ENCODE data around the gene CTCF. TPM values are rescaled to one million over a fixed set of nuclear protein-coding genes. Genes with fewer than 3 reads are reported as not detected.

CTCF gene
- total RNA-seq, 2 donors from 2014 or later, result 37.0 to 47.3 TPM

DNA sequence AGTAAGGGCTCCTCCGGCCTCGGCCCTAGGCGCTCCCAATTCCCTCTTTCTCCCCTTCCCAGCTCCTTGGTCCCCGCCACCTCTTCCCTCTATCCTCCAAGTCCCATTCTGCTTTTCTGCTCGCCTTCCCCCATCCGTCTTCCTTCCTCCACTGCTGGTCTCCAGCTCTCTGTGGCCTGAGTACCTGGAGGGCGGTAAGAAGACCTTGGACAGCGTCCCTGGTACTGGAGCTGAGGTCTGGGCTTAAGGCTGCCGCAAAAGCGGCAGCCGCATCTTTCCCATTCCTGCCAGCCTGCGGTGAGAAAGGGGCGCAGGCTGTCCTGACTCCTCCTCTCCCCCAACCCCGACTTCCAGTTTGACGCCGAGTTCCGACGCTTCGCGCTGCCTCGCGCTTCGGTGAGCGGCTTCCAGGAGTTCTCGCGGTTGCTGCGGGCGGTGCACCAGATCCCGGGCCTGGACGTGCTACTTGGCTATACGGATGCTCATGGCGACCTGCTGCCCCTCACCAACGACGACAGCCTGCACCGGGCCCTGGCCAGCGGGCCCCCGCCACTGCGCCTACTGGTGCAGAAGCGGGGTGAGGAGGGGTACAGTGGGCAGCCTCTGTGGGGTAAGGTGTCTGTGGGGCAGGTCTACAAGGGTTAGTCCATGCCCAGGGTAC is 98.9 kb downstream of the CTCF start:
- peak overlapping the region; percentile 90 for H3K4me3 ChIP-seq
- H3K36me3 ChIP-seq, result no peaks in the 10 kb centered on the region
- TF ChIP-seq, protein P1, sequence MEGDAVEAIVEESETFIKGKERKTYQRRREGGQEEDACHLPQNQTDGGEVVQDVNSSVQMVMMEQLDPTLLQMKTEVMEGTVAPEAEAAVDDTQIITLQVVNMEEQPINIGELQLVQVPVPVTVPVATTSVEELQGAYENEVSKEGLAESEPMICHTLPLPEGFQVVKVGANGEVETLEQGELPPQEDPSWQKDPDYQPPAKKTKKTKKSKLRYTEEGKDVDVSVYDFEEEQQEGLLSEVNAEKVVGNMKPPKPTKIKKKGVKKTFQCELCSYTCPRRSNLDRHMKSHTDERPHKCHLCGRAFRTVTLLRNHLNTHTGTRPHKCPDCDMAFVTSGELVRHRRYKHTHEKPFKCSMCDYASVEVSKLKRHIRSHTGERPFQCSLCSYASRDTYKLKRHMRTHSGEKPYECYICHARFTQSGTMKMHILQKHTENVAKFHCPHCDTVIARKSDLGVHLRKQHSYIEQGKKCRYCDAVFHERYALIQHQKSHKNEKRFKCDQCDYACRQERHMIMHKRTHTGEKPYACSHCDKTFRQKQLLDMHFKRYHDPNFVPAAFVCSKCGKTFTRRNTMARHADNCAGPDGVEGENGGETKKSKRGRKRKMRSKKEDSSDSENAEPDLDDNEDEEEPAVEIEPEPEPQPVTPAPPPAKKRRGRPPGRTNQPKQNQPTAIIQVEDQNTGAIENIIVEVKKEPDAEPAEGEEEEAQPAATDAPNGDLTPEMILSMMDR (IDR thresholded peaks at IDR 0.05), result no peak
- H3K27ac ChIP-seq, result peak overlapping the region; percentile 55
- intact Hi-C loops (cut with DNase I), result loop anchor here (10.0 kb wide), 1 partner anchor 136 kb away; the partner anchor contains the start of gene RIPOR1
- no peaks in the 10 kb centered on the region for H3K27me3 ChIP-seq
- H3K9me3 ChIP-seq, result no peaks in the 10 kb centered on the region
- peak overlapping the region; percentile 73 to 82 for H3K9ac ChIP-seq (ENCODE audit: low read depth in 2 of 2, low read length in 2 of 2)
- peaks cover 12% of the 10 kb centered on the region for H3K4me1 ChIP-seq
- DNase-seq, result no peak

- Histone ChIP-seq H3K4me3 (no peak overlapping the region), H3K27ac (no peak overlapping the region), H3K9ac (ENCODE audit: low read depth in 2 of 2, low read length in 2 of 2) (no peak overlapping the region), H3K36me3 (no peaks in the 10 kb centered on the region), H3K27me3 (no peaks in the 10 kb centered on the region), H3K9me3 (no peaks in the 10 kb centered on the region), H3K4me1 (peaks cover 15% of the 10 kb centered on the region)
- intact Hi-C loops (cut with DNase I), result loop anchor here (10.0 kb wide), 1 partner anchor 137 kb away; the partner anchor contains the start of gene RIPOR1
- DNase-seq, result no peak
- TF ChIP-seq, protein P1 (IDR thresholded peaks at IDR 0.05), result no peak
Observed at GRCh38 chr16:67661886-67662652, 99.7 kb downstream of the CTCF start.

- no peak for DNase-seq
- Histone ChIP-seq H3K27me3 (no peaks in the 10 kb centered on the region), H3K4me1 (peaks cover 21% of the 10 kb centered on the region), H3K9ac (ENCODE audit: low read depth in 2 of 2, low read length in 2 of 2) (no peak overlapping the region), H3K9me3 (no peaks in the 10 kb centered on the region), H3K27ac (no peak overlapping the region), H3K4me3 (no peak overlapping the region), H3K36me3 (no peaks in the 10 kb centered on the region)
- intact Hi-C loops (cut with DNase I), result loop anchor here (10.0 kb wide), 1 partner anchor 138 kb away; the partner anchor contains the start of gene RIPOR1
- TF ChIP-seq, protein P1 (IDR thresholded peaks at IDR 0.05), result no peak
Observed at GRCh38 chr16:67662653-67663010, 100.3 kb downstream of the CTCF start.

GRCh38 chr16:67663151-67663876 is 101.0 kb downstream of the CTCF start:
- intact Hi-C loops (cut with DNase I), result loop anchor here (10.0 kb wide), 1 partner anchor 139 kb away; the partner anchor contains the start of gene RIPOR1
- Histone ChIP-seq H3K27ac (no peak overlapping the region), H3K4me1 (peaks cover 23% of the 10 kb centered on the region), H3K9me3 (no peaks in the 10 kb centered on the region), H3K36me3 (no peaks in the 10 kb centered on the region), H3K4me3 (no peak overlapping the region), H3K27me3 (no peaks in the 10 kb centered on the region), H3K9ac (ENCODE audit: low read depth in 2 of 2, low read length in 2 of 2) (no peak overlapping the region)
- TF ChIP-seq, protein P1 (IDR thresholded peaks at IDR 0.05), result no peak
- DNase-seq, result no peak

DNA sequence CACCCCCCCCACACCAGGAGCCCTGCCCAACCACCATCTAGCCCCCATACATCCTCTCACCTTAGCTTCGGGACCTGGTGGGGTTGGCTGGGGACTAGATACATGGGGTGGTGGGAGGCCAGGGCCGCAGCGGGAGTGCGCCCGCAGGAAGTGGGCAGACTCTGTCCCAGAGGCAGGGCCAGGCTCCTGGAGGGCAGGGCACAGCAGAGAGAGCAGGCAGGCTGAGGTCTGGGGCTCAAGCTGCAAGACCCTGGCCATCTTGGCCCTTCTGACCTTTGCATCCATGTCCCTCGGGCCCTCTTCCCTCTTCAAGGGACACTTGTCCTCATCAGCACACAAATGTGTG is 101.5 kb downstream of the CTCF start:
- Histone ChIP-seq H3K4me3 (no peak overlapping the region), H3K27ac (no peak overlapping the region), H3K4me1 (peaks cover 23% of the 10 kb centered on the region), H3K27me3 (no peaks in the 10 kb centered on the region), H3K9ac (ENCODE audit: low read depth in 2 of 2, low read length in 2 of 2) (no peak overlapping the region), H3K9me3 (no peaks in the 10 kb centered on the region), H3K36me3 (no peaks in the 10 kb centered on the region)
- DNase-seq, result no peak
- intact Hi-C loops (cut with DNase I), result loop anchor here (10.0 kb wide), 1 partner anchor 139 kb away; the partner anchor contains the start of gene RIPOR1
- TF ChIP-seq, protein P1 (IDR thresholded peaks at IDR 0.05), result no peak
